ENCODE results near the gene NDUFS1. TPM values are rescaled to one million over a fixed set of nuclear protein-coding genes. Genes with fewer than 3 reads are reported as not detected.
"Not testable (repeated sequence)": the region's sequence is repeated elsewhere in the genome, so short reads cannot be mapped to it uniquely, and the experiment has no call there.

NDUFS1 gene
- total and polyA plus RNA-seq, 2 of the 4 experiments (the other 2 are of a cell fraction): 72.1 to 118 TPM

- Histone ChIP-seq H3K18ac (ENCODE audit: low read depth, low read length) (no peak overlapping the region), H2AK9ac (replicated peaks; ENCODE audit: low read depth, low read length, poor library complexity) (no peak overlapping the region), H2BK20ac (ENCODE audit: low read depth, low read length) (no peak overlapping the region), H3K4me1 (ENCODE audit: control insufficient read depth, insufficient read depth, low read length) (peaks cover 8% of the 10 kb centered on the region), H4K91ac (ENCODE audit: insufficient read depth, low read depth, low read length) (no peak overlapping the region), H2AFZ (replicated peaks; ENCODE audit: low read length, poor library complexity) (no peak overlapping the region), H2BK15ac (ENCODE audit: low read depth, low read length) (no peak overlapping the region), H3K4me3 (ENCODE audit: insufficient read depth, low read depth, low read length) (no peak overlapping the region), H3K9me3 (ENCODE audit: control insufficient read depth, insufficient read depth, low read length) (no peaks in the 10 kb centered on the region), H2BK5ac (ENCODE audit: low read depth, low read length, poor library complexity, severe bottlenecking) (no peak overlapping the region), H3K4ac (ENCODE audit: low read depth, low read length) (no peak overlapping the region), H3K9ac (ENCODE audit: low read depth, low read length) (no peak overlapping the region), H3K27ac (ENCODE audit: insufficient read depth, low read length) (no peak overlapping the region), H4K8ac (ENCODE audit: low read depth in 2 of 2, low read length in 2 of 2) (no peak overlapping the region), H3K27me3 (ENCODE audit: control insufficient read depth, insufficient read depth, low read length) (no peaks in the 10 kb centered on the region), H3K56ac (ENCODE audit: extremely low read depth, insufficient read depth, low read length) (no peak overlapping the region), H3K79me1 (ENCODE audit: low read depth in 1 of 2, low read length in 2 of 2) (peaks cover 21 to 49% of the 10 kb centered on the region in 2 experiments), H2BK120ac (ENCODE audit: low read depth, low read length) (no peak overlapping the region), H3K23ac (ENCODE audit: low read depth, low read length) (no peak overlapping the region), H3K36me3 (ENCODE audit: control insufficient read depth, insufficient read depth, low read length) (no peaks in the 10 kb centered on the region), H3K4me2 (ENCODE audit: low read depth, low read length) (no peak overlapping the region), H4K20me1 (ENCODE audit: insufficient read depth, low read length) (peaks cover 8% of the 10 kb centered on the region; the same call in 1 of the 2 replicates), H3K9me1 (ENCODE audit: insufficient read depth, low read length) (peaks cover 8% of the 10 kb centered on the region; the same call in 1 of the 2 replicates), H3K14ac (replicated peaks; ENCODE audit: low read depth, low read length) (no peak overlapping the region), H4K5ac (ENCODE audit: low read depth, low read length) (no peak overlapping the region), H2AK5ac (ENCODE audit: low read depth, low read length) (no peak overlapping the region)
- DNase-seq (no peak), ATAC-seq (ENCODE audit: low read depth) (no peak)
- WGBS, 2 experiments (ENCODE audit: extremely low coverage in 2 of 2, insufficient read length in 1 of 2): 74% methylated on average over 6 of the region's 9 CpGs; no CpG with 5 or more reads in 1 of the 2 experiments
- ChIA-PET POLR2A (ENCODE audit: unreplicated experiment) (no interaction called here), CTCF (no interaction called here)
- no peak for TF ChIP-seq CEBPB (IDR thresholded peaks at IDR 0.05; ENCODE audit: low read depth, low read length)
- no peak for TF ChIP-seq NFE2L2 (IDR thresholded peaks at IDR 0.05; ENCODE audit: low read depth, low read length)
- TF ChIP-seq FOS (IDR thresholded peaks at IDR 0.05; ENCODE audit: low read depth, low read length): no peak
- TF ChIP-seq MXI1 (IDR thresholded peaks at IDR 0.05; ENCODE audit: borderline replicate concordance, low read depth, low read length): no peak
- dilution Hi-C loops (cut with HindIII; ENCODE audit: low sequenced_read_pairs, unreplicated experiment) (no loop called here), intact Hi-C loops (cut with micrococcal nuclease) (no loop called here), in situ Hi-C loops (cut with MboI; ENCODE audit: low sequenced_read_pairs) (no loop called here)
- no TSS peak for BruUV-seq (replicated peaks)
Observed at GRCh38 chr2:206079699-206080465, 79.4 kb downstream of the NDUFS1 start.

- POLR2A ChIA-PET (ENCODE audit: unreplicated experiment); DNase-seq: not testable (repeated sequence)
Observed at GRCh38 chr2:206077879-206078278, 81.4 kb downstream of the NDUFS1 start.

More at GRCh38 chr2:206077879-206078278, 81.4 kb downstream of the NDUFS1 start:
- BruUV-seq (replicated peaks); H4K5ac ChIP-seq (ENCODE audit: low read depth, low read length); dilution Hi-C loops (cut with HindIII; ENCODE audit: low sequenced_read_pairs, unreplicated experiment); H4K91ac ChIP-seq (ENCODE audit: insufficient read depth, low read depth, low read length); H3K4me1 ChIP-seq (ENCODE audit: control insufficient read depth, insufficient read depth, low read length); H3K4ac ChIP-seq (ENCODE audit: low read depth, low read length); intact Hi-C loops (cut with micrococcal nuclease); H2BK120ac ChIP-seq (ENCODE audit: low read depth, low read length); H3K27ac ChIP-seq (ENCODE audit: insufficient read depth, low read length); H3K18ac ChIP-seq (ENCODE audit: low read depth, low read length); in situ Hi-C loops (cut with MboI; ENCODE audit: low sequenced_read_pairs); H3K23ac ChIP-seq (ENCODE audit: low read depth, low read length); H4K20me1 ChIP-seq (ENCODE audit: insufficient read depth, low read length); H2AK9ac ChIP-seq (replicated peaks; ENCODE audit: low read depth, low read length, poor library complexity); H2BK20ac ChIP-seq (ENCODE audit: low read depth, low read length); ATAC-seq (ENCODE audit: low read depth); H3K9ac ChIP-seq (ENCODE audit: low read depth, low read length); H3K4me3 ChIP-seq (ENCODE audit: insufficient read depth, low read depth, low read length); H3K9me3 ChIP-seq (ENCODE audit: control insufficient read depth, insufficient read depth, low read length); H3K27me3 ChIP-seq (ENCODE audit: control insufficient read depth, insufficient read depth, low read length); H2AFZ ChIP-seq (replicated peaks; ENCODE audit: low read length, poor library complexity); H3K9me1 ChIP-seq (ENCODE audit: insufficient read depth, low read length); H3K14ac ChIP-seq (replicated peaks; ENCODE audit: low read depth, low read length); H2BK5ac ChIP-seq (ENCODE audit: low read depth, low read length, poor library complexity, severe bottlenecking); H2AK5ac ChIP-seq (ENCODE audit: low read depth, low read length); H3K56ac ChIP-seq (ENCODE audit: extremely low read depth, insufficient read depth, low read length); H2BK15ac ChIP-seq (ENCODE audit: low read depth, low read length); H3K36me3 ChIP-seq (ENCODE audit: control insufficient read depth, insufficient read depth, low read length): not testable (repeated sequence)
- 0 out of 4 replicates have a peak overlapping the region, but pooled peaks of 1 of the 2 experiments have one; percentile 2 for H4K8ac ChIP-seq (ENCODE audit: low read depth in 2 of 2, low read length in 2 of 2)
- peak overlapping the region; percentile 46; the same call in 1 of the 2 replicates for H3K4me2 ChIP-seq (ENCODE audit: low read depth, low read length)
- H3K79me1 ChIP-seq (ENCODE audit: low read depth in 1 of 2, low read length in 2 of 2): peaks cover 21 to 46% of the 10 kb centered on the region in 2 experiments
- CTCF ChIA-PET: interaction anchor here (0.6 to 1.0 kb wide), 3 partner anchors 11 to 1624 kb away, joined by 4 to 5 read pairs (median 5); no protein-coding TSS in a partner anchor
- no CpG with 5 or more reads among the region's 5 CpGs for WGBS, 2 experiments (ENCODE audit: extremely low coverage in 2 of 2, insufficient read length in 1 of 2)

Data from IMR-90 (cell line).